GM23338 (cell line): Measurements from ENCODE around the gene CNIH3. TPM values are rescaled to one million over a fixed set of nuclear protein-coding genes. Genes with fewer than 3 reads are reported as not detected.

Source experiments
- ATAC-seq: fragments of 200-7000 bp; cut with Tn5 transposase; 3 replicates; pipeline ENCODE4 v1.9.1; 2020
- DNase-seq: peaks from one replicate; pipeline ENCODE4 v3.0.0-alpha.2; 2015; ENCODE audit warnings: low spot score
- H2AFZ ChIP-seq: fragments of 200-600 bp; sonication (generic); 2 replicates; pipeline ENCODE4 v1.8.0; 2016; ENCODE audit warnings: antibody characterized with exemption, mild to moderate bottlenecking, moderate library complexity
- H3F3A ChIP-seq: fragments of 200-600 bp; sonication (generic); replicated peaks from 2 replicates; pipeline ENCODE4 v1.8.0; 2017; ENCODE audit warnings: antibody characterized with exemption, mixed run types, low read depth
- H3K27ac ChIP-seq: fragments of 200-600 bp; sonication (generic); 2 replicates; pipeline ENCODE4 v1.6.1; 2016; ENCODE audit warnings: low read depth
- H3K27me3 ChIP-seq: fragments of 200-600 bp; sonication (generic); 2 replicates; pipeline ENCODE4 v1.8.0; 2016; ENCODE audit warnings: mild to moderate bottlenecking, mixed run types, moderate library complexity; ENCODE audit not compliant: insufficient read depth
- H3K36me3 ChIP-seq: fragments of 200-600 bp; sonication (generic); 2 replicates; pipeline ENCODE4 v1.8.0; 2016; ENCODE audit warnings: mild to moderate bottlenecking; ENCODE audit not compliant: insufficient read depth
- H3K4me1 ChIP-seq: fragments of 200-600 bp; sonication (generic); 2 replicates; pipeline ENCODE4 v1.8.0; 2016; ENCODE audit warnings: mild to moderate bottlenecking, moderate library complexity; ENCODE audit not compliant: insufficient read depth
- H3K4me2 ChIP-seq: fragments of 200-600 bp; sonication (generic); 2 replicates; pipeline ENCODE4 v1.7.1; 2017; ENCODE audit warnings: mixed run types
- H3K4me3 ChIP-seq: fragments of 200-600 bp; sonication (generic); 2 replicates; pipeline ENCODE4 v1.6.1; 2016; ENCODE audit warnings: mixed run types
- H3K79me2 ChIP-seq: fragments of 200-600 bp; sonication (generic); replicated peaks from 2 replicates; pipeline ENCODE4 v1.8.0; 2017; ENCODE audit warnings: mild to moderate bottlenecking; ENCODE audit not compliant: insufficient read depth
- H3K9me2 ChIP-seq: fragments of 200-600 bp; sonication (generic); 2 replicates; pipeline ENCODE4 v1.8.0; 2017; ENCODE audit not compliant: insufficient read depth
- H4K20me1 ChIP-seq: fragments of 200-600 bp; sonication (generic); replicated peaks from 2 replicates; pipeline ENCODE4 v1.8.0; 2017; ENCODE audit warnings: mild to moderate bottlenecking; ENCODE audit not compliant: insufficient read depth
- H3K27ac Mint-ChIP-seq: 2 replicates; pipeline ENCODE4 v1.8.0; 2020; ENCODE audit warnings: inconsistent platforms, mild to moderate bottlenecking, moderate library complexity, mixed read lengths
- H3K27me3 Mint-ChIP-seq: 3 replicates; pipeline ENCODE4 v1.8.0; 2022; ENCODE audit warnings: low read depth, mild to moderate bottlenecking, moderate library complexity, mixed read lengths, inconsistent platforms; ENCODE audit not compliant: insufficient read depth, poor library complexity
- H3K36me3 Mint-ChIP-seq: 3 replicates; pipeline ENCODE4 v1.8.0; 2021; ENCODE audit warnings: low read depth, mild to moderate bottlenecking, inconsistent platforms, moderate library complexity, mixed read lengths
- H3K4me1 Mint-ChIP-seq: 3 replicates; pipeline ENCODE4 v1.8.0; 2020; ENCODE audit warnings: mild to moderate bottlenecking, inconsistent platforms, mixed read lengths
- H3K4me3 Mint-ChIP-seq: 3 replicates; pipeline ENCODE4 v1.8.0; 2021; ENCODE audit warnings: moderate library complexity, mild to moderate bottlenecking, inconsistent platforms, mixed read lengths
- H3K9me3 Mint-ChIP-seq: 3 replicates; pipeline ENCODE4 v1.8.0; 2020; ENCODE audit warnings: moderate library complexity, mild to moderate bottlenecking, inconsistent platforms, mixed read lengths
- CREB1 ChIP-seq: fragments of 250-450 bp; sonication (Bioruptor Pico); IDR thresholded peaks from 2 replicates; pipeline ENCODE4 v1.5.0; 2020; ENCODE audit warnings: low read depth, mild to moderate bottlenecking, moderate library complexity
- CTCF ChIP-seq, 2 experiments: fragments of 200-600 bp in 1 of 2; sonication (generic) in 1 of 2; conservative IDR thresholded peaks; 2 replicates each; pipeline versions ENCODE4 v1.5.1 to v1.6.1; 2016 to 2017; ENCODE audit warnings: antibody characterized with exemption in 2 of 2, low read depth in 2 of 2, mild to moderate bottlenecking in 2 of 2, moderate library complexity in 1 of 2
- EZH2 ChIP-seq: fragments of 200-600 bp; sonication (generic); IDR thresholded peaks from one replicate; pipeline ENCODE4 v1.8.0; 2017; ENCODE audit warnings: antibody characterized with exemption, mild to moderate bottlenecking, low read depth; ENCODE audit not compliant: unreplicated experiment
- EZH2phosphoT487 ChIP-seq: fragments of 200-600 bp; sonication (generic); IDR thresholded peaks from one replicate; pipeline ENCODE4 v1.8.1; 2018; ENCODE audit warnings: antibody characterized with exemption; ENCODE audit not compliant: unreplicated experiment
- JUNB ChIP-seq: IDR thresholded peaks from one replicate; pipeline ENCODE4 v1.6.1; 2016; ENCODE audit warnings: antibody characterized with exemption; ENCODE audit not compliant: unreplicated experiment
- NANOG ChIP-seq: IDR thresholded peaks from 2 replicates; pipeline ENCODE4 v1.6.1; 2016; ENCODE audit warnings: antibody characterized with exemption, borderline replicate concordance
- POLR2AphosphoS5 ChIP-seq: IDR thresholded peaks from 2 replicates; pipeline ENCODE4 v1.6.1; 2016; ENCODE audit warnings: antibody characterized with exemption, low read depth
- REST ChIP-seq: IDR thresholded peaks from one replicate; pipeline ENCODE4 v1.6.1; 2018; ENCODE audit warnings: antibody characterized with exemption; ENCODE audit not compliant: unreplicated experiment
- ZNF462 ChIP-seq: fragments of 250-450 bp; sonication (Bioruptor Pico); IDR thresholded peaks from 2 replicates; pipeline ENCODE4 v1.5.0; 2020; ENCODE audit warnings: mild to moderate bottlenecking, moderate library complexity
- polyA plus RNA-seq: library from polyadenylated mRNA; unstranded; fragments of >200 nt; fragmentation: Nextera tagmentation; extraction: Ambion mirVana; gene quantifications from 2 replicates; pipeline ENCODE4 v1.2.1, GENCODE V29; 2016
- total RNA-seq: library from RNA; depleted of rRNA; stranded (reverse); fragments of >200 nt; shearing (Covaris generic); gene quantifications from 2 replicates; pipeline ENCODE4 v1.2.3, GENCODE V29; 2014

CNIH3 gene
- total and polyA plus RNA-seq, 2 experiments from 2014 or later, result 3.6 to 5.1 TPM

GRCh38 chr1:224639426-224639975 is 23.4 kb downstream of the CNIH3 start:
- Histone ChIP-seq H3K27ac (no peak overlapping the region), H4K20me1 (no peaks in the 10 kb centered on the region), H3K4me2 (no peak overlapping the region), H3K9me2 (no peaks in the 10 kb centered on the region), H3K36me3 (no peaks in the 10 kb centered on the region), H2AFZ (no peak overlapping the region), H3F3A (no peaks in the 10 kb centered on the region), H3K79me2 (no peaks in the 10 kb centered on the region), H3K4me3 (no peak overlapping the region), H3K27me3 (no peaks in the 10 kb centered on the region), H3K4me1 (no peaks in the 10 kb centered on the region; the same call in 1 of the 2 replicates)
- H3K27me3 Mint-ChIP-seq, result peaks cover 8% of the 10 kb centered on the region
- H3K9me3 Mint-ChIP-seq, result no peaks in the 10 kb centered on the region
- H3K4me3 Mint-ChIP-seq, result no peak overlapping the region
- DNase-seq (no peak), ATAC-seq (no peak)
- TF ChIP-seq CREB1, result no peak
- no peak overlapping the region for H3K27ac Mint-ChIP-seq
- H3K4me1 Mint-ChIP-seq, result peaks cover 26% of the 10 kb centered on the region
- no peaks in the 10 kb centered on the region for H3K36me3 Mint-ChIP-seq

GRCh38 chr1:224640018-224640417 is 23.9 kb downstream of the CNIH3 start:
- no peak overlapping the region for H3K4me3 Mint-ChIP-seq
- no peaks in the 10 kb centered on the region for H3K9me3 Mint-ChIP-seq
- peaks cover 8% of the 10 kb centered on the region for H3K27me3 Mint-ChIP-seq
- no peak overlapping the region for H2AFZ ChIP-seq
- no peaks in the 10 kb centered on the region for H3K36me3 Mint-ChIP-seq
- TF ChIP-seq JUNB (no peak), CREB1 (no peak), NANOG (no peak), EZH2 (no peak), POLR2AphosphoS5 (no peak), ZNF462 (CRISPR knock-in tag) (no peak), CTCF (conservative IDR thresholded peaks at IDR 0.05; ENCODE audit: low read depth in 2 of 2) (no peak), EZH2phosphoT487 (no peak), REST (no peak)
- no peak for ATAC-seq
- DNase-seq, result no peak
- H3K4me1 ChIP-seq, result no peaks in the 10 kb centered on the region; the same call in 1 of the 2 replicates
- H3K9me2 ChIP-seq, result no peaks in the 10 kb centered on the region
- no peaks in the 10 kb centered on the region for H4K20me1 ChIP-seq
- no peak overlapping the region for H3K27ac Mint-ChIP-seq
- H3K4me2 ChIP-seq, result no peak overlapping the region
- no peaks in the 10 kb centered on the region for H3K36me3 ChIP-seq
- H3K79me2 ChIP-seq, result no peaks in the 10 kb centered on the region
- H3F3A ChIP-seq, result no peaks in the 10 kb centered on the region
- H3K27ac ChIP-seq, result no peak overlapping the region
- H3K4me1 Mint-ChIP-seq, result peaks cover 21% of the 10 kb centered on the region
- H3K4me3 ChIP-seq, result no peak overlapping the region
- no peaks in the 10 kb centered on the region for H3K27me3 ChIP-seq
